DOHH2 (cell line): ENCODE measurements around the gene PPARA.

Experiments
- H3F3A ChIP-seq: fragments of 200-600 bp; sonication (generic), shearing (Covaris generic); 2 replicates; pipeline ENCODE4 v1.6.0; 2016; ENCODE audit warnings: antibody characterized with exemption, mild to moderate bottlenecking; ENCODE audit not compliant: control insufficient read depth, insufficient read depth
- H3K27ac ChIP-seq: fragments of 200-600 bp; sonication (generic); 2 replicates; pipeline ENCODE4 v1.5.1; 2014; ENCODE audit warnings: low read depth, mild to moderate bottlenecking, low read length, moderate library complexity
- H3K27me3 ChIP-seq: fragments of 200-600 bp; sonication (generic); 2 replicates; pipeline ENCODE4 v1.6.1; 2014; ENCODE audit warnings: mild to moderate bottlenecking, low read length, mixed read lengths; ENCODE audit not compliant: control insufficient read depth
- H3K36me3 ChIP-seq: fragments of 200-600 bp; sonication (generic); 2 replicates; pipeline ENCODE4 v1.6.1; 2014; ENCODE audit warnings: mild to moderate bottlenecking, low read length, moderate library complexity, mixed read lengths; ENCODE audit not compliant: control insufficient read depth
- H3K4me1 ChIP-seq: fragments of 200-600 bp; sonication (generic); 2 replicates; pipeline ENCODE4 v1.6.1; 2014; ENCODE audit warnings: mild to moderate bottlenecking, low read length, mixed read lengths; ENCODE audit not compliant: control insufficient read depth
- H3K4me2 ChIP-seq: fragments of 200-600 bp; sonication (generic); 2 replicates; pipeline ENCODE4 v1.6.0; 2014; ENCODE audit warnings: mild to moderate bottlenecking, low read length, moderate library complexity
- H3K4me3 ChIP-seq: fragments of 200-600 bp; sonication (generic); 2 replicates; pipeline ENCODE4 v1.5.1; 2014; ENCODE audit warnings: mild to moderate bottlenecking, low read length, mixed read lengths
- H3K79me2 ChIP-seq: fragments of 200-600 bp; sonication (generic); 2 replicates; pipeline ENCODE4 v1.6.1; 2014; ENCODE audit warnings: mild to moderate bottlenecking, low read length, mixed read lengths; ENCODE audit not compliant: control insufficient read depth
- H3K9me2 ChIP-seq: fragments of 200-600 bp; sonication (generic); replicated peaks from 2 replicates; pipeline ENCODE4 v1.6.1; 2014; ENCODE audit warnings: mild to moderate bottlenecking, low read length, mixed read lengths; ENCODE audit not compliant: control insufficient read depth
- H3K9me3 ChIP-seq: fragments of 200-600 bp; sonication (generic); 2 replicates; pipeline ENCODE4 v1.6.1; 2014; ENCODE audit warnings: antibody characterized with exemption, low read length, mixed read lengths; ENCODE audit not compliant: control insufficient read depth, insufficient read depth
- H4K20me1 ChIP-seq: fragments of 200-600 bp; sonication (generic); 2 replicates; pipeline ENCODE4 v1.6.0; 2014; ENCODE audit warnings: low read depth, mild to moderate bottlenecking, antibody characterized with exemption, low read length, moderate library complexity; ENCODE audit not compliant: control insufficient read depth, insufficient read depth
- CTCF ChIP-seq: fragments of 200-600 bp; sonication (generic); IDR thresholded peaks from one replicate; pipeline ENCODE4 v1.5.1; 2014; ENCODE audit warnings: antibody characterized with exemption, mild to moderate bottlenecking, low read depth, low read length; ENCODE audit not compliant: poor library complexity, severe bottlenecking
- EZH2phosphoT487 ChIP-seq: fragments of 200-600 bp; sonication (generic); IDR thresholded peaks from 2 replicates; pipeline ENCODE4 v1.6.1; 2017; ENCODE audit warnings: borderline replicate concordance, mild to moderate bottlenecking, antibody characterized with exemption, low read length, moderate library complexity, mixed read lengths

Gene PPARA

GRCh38 chr22:46238541-46238940 is 88.2 kb downstream of the PPARA start:
- H3K4me3 ChIP-seq: no peak overlapping the region
- no peaks in the 10 kb centered on the region for H3K9me3 ChIP-seq
- TF ChIP-seq EZH2phosphoT487 (no peak), CTCF (no peak)
- H3F3A ChIP-seq: no peaks in the 10 kb centered on the region
- H3K4me1 ChIP-seq: peaks cover 26% of the 10 kb centered on the region
- H3K36me3 ChIP-seq: no peaks in the 10 kb centered on the region
- H3K27me3 ChIP-seq: no peaks in the 10 kb centered on the region
- no peaks in the 10 kb centered on the region for H4K20me1 ChIP-seq
- no peak overlapping the region for H3K4me2 ChIP-seq
- H3K79me2 ChIP-seq: no peaks in the 10 kb centered on the region
- H3K9me2 ChIP-seq: no peaks in the 10 kb centered on the region
- no peak overlapping the region for H3K27ac ChIP-seq

GRCh38 chr22:46239261-46240048 is 89.1 kb downstream of the PPARA start:
- no peaks in the 10 kb centered on the region for H3K9me3 ChIP-seq
- H3F3A ChIP-seq: no peaks in the 10 kb centered on the region
- no peaks in the 10 kb centered on the region for H4K20me1 ChIP-seq
- no peaks in the 10 kb centered on the region for H3K27me3 ChIP-seq
- no peaks in the 10 kb centered on the region for H3K79me2 ChIP-seq
- H3K36me3 ChIP-seq: peaks cover 5% of the 10 kb centered on the region; the same call in 1 of the 2 replicates
- peaks cover 24% of the 10 kb centered on the region for H3K4me1 ChIP-seq
- no peaks in the 10 kb centered on the region for H3K9me2 ChIP-seq
- H3K4me3 ChIP-seq: peak overlapping the region; percentile 22
- peak overlapping the region; percentile 48 for H3K27ac ChIP-seq
- TF ChIP-seq CTCF: no peak
- TF ChIP-seq EZH2phosphoT487: no peak
- peak overlapping the region; percentile 54 for H3K4me2 ChIP-seq

- Histone ChIP-seq H3K79me2 (no peaks in the 10 kb centered on the region), H3K4me1 (peaks cover 20% of the 10 kb centered on the region), H3K27ac (peak overlapping the region; percentile 48), H3K9me3 (no peaks in the 10 kb centered on the region), H3K27me3 (no peaks in the 10 kb centered on the region), H3K4me3 (peak overlapping the region; percentile 22), H3K9me2 (no peaks in the 10 kb centered on the region), H3F3A (no peaks in the 10 kb centered on the region), H4K20me1 (no peaks in the 10 kb centered on the region), H3K36me3 (peaks cover 5% of the 10 kb centered on the region; the same call in 1 of the 2 replicates), H3K4me2 (peak overlapping the region; percentile 54)
- TF ChIP-seq CTCF (no peak), EZH2phosphoT487 (no peak)
These were observed 89.7 kb downstream of the PPARA start for GRCh38 chr22:46240073-46240472.
